Panc1 (cell line): ENCODE results near the gene TBC1D25. TPM values are rescaled to one million over a fixed set of nuclear protein-coding genes. Genes with fewer than 3 reads are reported as not detected.

Experiments used
- ATAC-seq: fragments of 200-7000 bp; cut with Tn5 transposase; 2 replicates; pipeline ENCODE4 v1.9.1; 2020; ENCODE audit warnings: mild to moderate bottlenecking, moderate library complexity
- BruUV-seq: library from RNA; stranded (reverse); fragments of 400-500 nt; replicated peaks from 2 replicates; lab custom pipeline; 2021; lab: Mats Ljungman, UMichigan
- CTCF ChIA-PET: fragments of 300-600 bp; sonication (Branson Sonifier 250); formaldehyde crosslinking; loops from one replicate; lab custom pipeline; 2022; ENCODE audit warnings: antibody characterized with exemption; lab: Charles Lee
- POLR2A ChIA-PET: fragments of 300-600 bp; sonication (Branson Sonifier 250); formaldehyde crosslinking; loops from one replicate; lab custom pipeline; 2022; ENCODE audit warnings: antibody characterized with exemption; lab: Charles Lee
- DNase-seq: peaks from one replicate; pipeline ENCODE4 v3.0.0-alpha.2; 2010; ENCODE audit warnings: low read depth, low spot score
- H3K27ac ChIP-seq: 2 replicates; pipeline ENCODE4 v1.5.1; 2011; ENCODE audit warnings: mild to moderate bottlenecking, low read length, inconsistent platforms
- H3K27me3 ChIP-seq: fragments of 200-500 bp; sonication (Bioruptor generic); 2 replicates; pipeline ENCODE4 v1.6.0; 2014; ENCODE audit warnings: low read length, inconsistent platforms; ENCODE audit not compliant: control insufficient read depth, insufficient read depth
- H3K36me3 ChIP-seq: fragments of 200-500 bp; sonication (Bioruptor generic); 2 replicates; pipeline ENCODE4 v1.5.1; 2014; ENCODE audit warnings: inconsistent platforms, mild to moderate bottlenecking, low read length, moderate library complexity; ENCODE audit not compliant: control insufficient read depth, insufficient read depth
- H3K4me1 ChIP-seq: 2 replicates; pipeline ENCODE4 v1.5.1; 2011; ENCODE audit warnings: inconsistent platforms, mild to moderate bottlenecking, low read length, moderate library complexity; ENCODE audit not compliant: control insufficient read depth, insufficient read depth
- H3K4me3 ChIP-seq, 2 experiments: 2 replicates each; pipeline ENCODE4 v1.5.1; 2011 to 2012; ENCODE audit warnings: low read depth in 2 of 2, low read length in 2 of 2, mild to moderate bottlenecking in 2 of 2, inconsistent platforms in 1 of 2, moderate library complexity in 1 of 2
- H3K9me3 ChIP-seq: fragments of 200-500 bp; sonication (Bioruptor generic); 2 replicates; pipeline ENCODE4 v1.5.1; 2014; ENCODE audit warnings: low read depth, mild to moderate bottlenecking, inconsistent platforms, low read length, moderate library complexity; ENCODE audit not compliant: control insufficient read depth, insufficient read depth
- CTCF ChIP-seq: fragments of 450-650 bp; IDR thresholded peaks from 2 replicates; pipeline ENCODE4 v1.5.1; 2017; ENCODE audit warnings: mild to moderate bottlenecking
- POLR2AphosphoS5 ChIP-seq: IDR thresholded peaks from 2 replicates; pipeline ENCODE4 v1.6.1; 2012; ENCODE audit warnings: mild to moderate bottlenecking, low read depth, low read length, moderate library complexity
- SIN3A ChIP-seq: IDR thresholded peaks from 2 replicates; pipeline ENCODE4 v1.6.1; 2012; ENCODE audit warnings: low read depth, mild to moderate bottlenecking, low read length, moderate library complexity, borderline replicate concordance; ENCODE audit not compliant: insufficient read depth
- TCF7L2 ChIP-seq: IDR thresholded peaks from 2 replicates; pipeline ENCODE4 v1.6.1; 2011; ENCODE audit warnings: mild to moderate bottlenecking, low read depth, low read length, inconsistent platforms
- in situ Hi-C: cut with HindIII; loops from 2 replicates; pipeline ENCODE4 v1.10.0; 2016; ENCODE audit warnings: low sequenced_read_pairs, low pct_unique_long_range_greater_than_20kb
- intact Hi-C: fragments of 100-400 bp; cut with micrococcal nuclease; formaldehyde crosslinking; loops from one replicate; pipeline ENCODE4 v1.10.0; 2022; ENCODE audit not compliant: unreplicated experiment
- total RNA-seq: library from RNA; stranded (reverse); gene quantifications from one replicate; pipeline ENCODE4 v1.2.1, GENCODE V29; 2021; ENCODE audit not compliant: unreplicated experiment
- TF ChIP-seq, protein P1 (sequence below), 2 experiments: IDR thresholded peaks; 2 replicates each; pipeline ENCODE4 v1.6.1; 2011 to 2012; ENCODE audit warnings: low read depth in 2 of 2, control low read depth in 1 of 2, low read length in 1 of 2, mild to moderate bottlenecking in 1 of 2, moderate library complexity in 1 of 2; ENCODE audit not compliant: insufficient read depth in 1 of 2

The TBC1D25 gene
- total RNA-seq, 1 experiment from 2014 or later = 29.4 TPM

DNA sequence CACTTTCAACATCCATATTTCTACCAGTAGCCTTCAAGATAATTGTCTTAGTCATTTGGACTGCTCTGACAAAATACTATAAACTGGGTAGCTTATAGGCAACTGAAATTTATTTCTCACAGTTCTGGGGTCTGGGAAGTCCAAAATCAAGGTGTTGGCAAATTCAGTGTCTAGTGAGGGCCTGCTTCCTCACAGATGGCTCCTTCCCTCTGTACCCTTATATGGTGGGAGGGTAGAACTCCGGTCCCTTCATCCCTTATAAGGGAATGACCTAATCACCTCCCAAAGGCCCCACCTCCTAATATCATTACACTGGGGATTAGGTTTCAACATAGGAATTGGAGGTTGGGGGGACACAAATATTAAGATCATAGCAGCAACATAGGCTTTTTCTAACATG, 7.4 kb upstream of the TBC1D25 start:
- H3K36me3 ChIP-seq = no peaks in the 10 kb centered on the region
- no TSS peak for BruUV-seq
- H3K4me1 ChIP-seq = no peaks in the 10 kb centered on the region
- no peak for ATAC-seq
- POLR2A ChIA-PET = no interaction called here
- TF ChIP-seq CTCF (no peak), TCF7L2 (no peak), POLR2AphosphoS5 (no peak), SIN3A (no peak)
- TF ChIP-seq, protein P1, sequence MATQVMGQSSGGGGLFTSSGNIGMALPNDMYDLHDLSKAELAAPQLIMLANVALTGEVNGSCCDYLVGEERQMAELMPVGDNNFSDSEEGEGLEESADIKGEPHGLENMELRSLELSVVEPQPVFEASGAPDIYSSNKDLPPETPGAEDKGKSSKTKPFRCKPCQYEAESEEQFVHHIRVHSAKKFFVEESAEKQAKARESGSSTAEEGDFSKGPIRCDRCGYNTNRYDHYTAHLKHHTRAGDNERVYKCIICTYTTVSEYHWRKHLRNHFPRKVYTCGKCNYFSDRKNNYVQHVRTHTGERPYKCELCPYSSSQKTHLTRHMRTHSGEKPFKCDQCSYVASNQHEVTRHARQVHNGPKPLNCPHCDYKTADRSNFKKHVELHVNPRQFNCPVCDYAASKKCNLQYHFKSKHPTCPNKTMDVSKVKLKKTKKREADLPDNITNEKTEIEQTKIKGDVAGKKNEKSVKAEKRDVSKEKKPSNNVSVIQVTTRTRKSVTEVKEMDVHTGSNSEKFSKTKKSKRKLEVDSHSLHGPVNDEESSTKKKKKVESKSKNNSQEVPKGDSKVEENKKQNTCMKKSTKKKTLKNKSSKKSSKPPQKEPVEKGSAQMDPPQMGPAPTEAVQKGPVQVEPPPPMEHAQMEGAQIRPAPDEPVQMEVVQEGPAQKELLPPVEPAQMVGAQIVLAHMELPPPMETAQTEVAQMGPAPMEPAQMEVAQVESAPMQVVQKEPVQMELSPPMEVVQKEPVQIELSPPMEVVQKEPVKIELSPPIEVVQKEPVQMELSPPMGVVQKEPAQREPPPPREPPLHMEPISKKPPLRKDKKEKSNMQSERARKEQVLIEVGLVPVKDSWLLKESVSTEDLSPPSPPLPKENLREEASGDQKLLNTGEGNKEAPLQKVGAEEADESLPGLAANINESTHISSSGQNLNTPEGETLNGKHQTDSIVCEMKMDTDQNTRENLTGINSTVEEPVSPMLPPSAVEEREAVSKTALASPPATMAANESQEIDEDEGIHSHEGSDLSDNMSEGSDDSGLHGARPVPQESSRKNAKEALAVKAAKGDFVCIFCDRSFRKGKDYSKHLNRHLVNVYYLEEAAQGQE (IDR thresholded peaks at IDR 0.05; ENCODE audit: insufficient read depth in 1 of 2, low read depth in 2 of 2, low read length in 1 of 2) = no peak
- CTCF ChIA-PET = no interaction called here
- in situ Hi-C loops (no loop called here), intact Hi-C loops (no loop called here)
- no peak overlapping the region for H3K27ac ChIP-seq
- no peak overlapping the region for H3K4me3 ChIP-seq
- DNase-seq = no peak
- H3K27me3 ChIP-seq = no peaks in the 10 kb centered on the region
- H3K9me3 ChIP-seq = no peaks in the 10 kb centered on the region

- ChIA-PET CTCF (no interaction called here), POLR2A (no interaction called here)
- in situ Hi-C loops = no loop called here
- Histone ChIP-seq H3K4me3 (no peak overlapping the region), H3K27ac (no peak overlapping the region), H3K27me3 (no peaks in the 10 kb centered on the region), H3K36me3 (no peaks in the 10 kb centered on the region), H3K9me3 (no peaks in the 10 kb centered on the region), H3K4me1 (no peaks in the 10 kb centered on the region)
- intact Hi-C loops = no loop called here
- TF ChIP-seq POLR2AphosphoS5 (no peak), CTCF (no peak), SIN3A (no peak), TCF7L2 (no peak)
- TF ChIP-seq, protein P1 (IDR thresholded peaks at IDR 0.05; ENCODE audit: insufficient read depth in 1 of 2, low read depth in 2 of 2, low read length in 1 of 2) = no peak
- no peak for DNase-seq
- no peak for ATAC-seq
- BruUV-seq = no TSS peak
These were observed 6.3 kb upstream of the TBC1D25 start for GRCh38 chrX:48533165-48533564.
